NCI-H524 (cell line): Measurements from ENCODE around the gene NTNG1.
A peak's percentile ranks its signal among the peaks of the same experiment; 100 is the strongest.

ENCODE experiments used
- DNase-seq, 2 experiments: peaks; one replicate each; lab custom pipeline; 2025; lab: John Stamatoyannopoulos, UW

NTNG1 gene

GRCh38 chr1:107405236-107405635 is 264.4 kb downstream of the NTNG1 start:
- no peak for DNase-seq

- no peak for DNase-seq
Measured at GRCh38 chr1:107407011-107407410, 266.2 kb downstream of the NTNG1 start.

- no peak for DNase-seq
Measured at GRCh38 chr1:107413546-107413945, 272.7 kb downstream of the NTNG1 start.

GRCh38 chr1:107413951-107414350 is 273.1 kb downstream of the NTNG1 start:
- no peak for DNase-seq

- no peak for DNase-seq
Measured at GRCh38 chr1:107414550-107414949, 273.7 kb downstream of the NTNG1 start.

GRCh38 chr1:107415241-107415640 is 274.4 kb downstream of the NTNG1 start:
- DNase-seq: no peak

- no peak for DNase-seq
Measured at GRCh38 chr1:107419003-107419402, 278.2 kb downstream of the NTNG1 start.

GRCh38 chr1:107422901-107423300 is 282.1 kb downstream of the NTNG1 start:
- DNase-seq: no peak

GRCh38 chr1:107430540-107431228 is 289.8 kb downstream of the NTNG1 start:
- DNase-seq: peak; percentile 50 to 58

GRCh38 chr1:107432108-107432507 is 291.3 kb downstream of the NTNG1 start:
- DNase-seq: peak in 1 of 2 experiments; percentile 61

GRCh38 chr1:107433068-107433467 is 292.2 kb downstream of the NTNG1 start:
- DNase-seq: no peak

GRCh38 chr1:107433635-107434360 is 293.0 kb downstream of the NTNG1 start:
- DNase-seq: no peak

- peak in 1 of 2 experiments; percentile 4 for DNase-seq
Measured at GRCh38 chr1:107434361-107434693, 293.5 kb downstream of the NTNG1 start.

- DNase-seq: no peak
Measured at GRCh38 chr1:107436552-107437241, 295.9 kb downstream of the NTNG1 start.

- DNase-seq: peak; percentile 39 to 77
Measured at GRCh38 chr1:107439567-107439966, 298.7 kb downstream of the NTNG1 start.

GRCh38 chr1:107442551-107442950 is 301.7 kb downstream of the NTNG1 start:
- no peak for DNase-seq

GRCh38 chr1:107443027-107443426 is 302.2 kb downstream of the NTNG1 start:
- no peak for DNase-seq

- DNase-seq: no peak
Measured at GRCh38 chr1:107443860-107444259, 303.0 kb downstream of the NTNG1 start.

GRCh38 chr1:107444302-107444701 is 303.5 kb downstream of the NTNG1 start:
- no peak for DNase-seq

GRCh38 chr1:107449326-107449725 is 308.5 kb downstream of the NTNG1 start:
- no peak for DNase-seq

- DNase-seq: no peak
Measured at GRCh38 chr1:107450899-107451664, 310.2 kb downstream of the NTNG1 start.

GRCh38 chr1:107451715-107452114 is 310.9 kb downstream of the NTNG1 start:
- DNase-seq: no peak
